ENCODE results near the gene MDM4. TPM values are rescaled to one million over a fixed set of nuclear protein-coding genes. Genes with fewer than 3 reads are reported as not detected.

MDM4 gene
- polyA plus RNA-seq, 2 of the 4 experiments (the other 2 are of a cell fraction), result 4.6 to 48.9 TPM

- TF ChIP-seq HOXA7 (CRISPR knock-in tag; IDR thresholded peaks at IDR 0.05) (no peak), SREBF2 (IDR thresholded peaks at IDR 0.05) (no peak), E2F6 (IDR thresholded peaks at IDR 0.05; ENCODE audit: borderline replicate concordance, low read depth) (no peak), TFCP2L1 (CRISPR knock-in tag; IDR thresholded peaks at IDR 0.05) (no peak), FOXS1 (CRISPR knock-in tag; IDR thresholded peaks at IDR 0.05) (no peak)
Measured at GRCh38 chr1:204563780-204564179, 47.6 kb downstream of the MDM4 start (continued).

- no peak for ATAC-seq
- H3K9me3 ChIP-seq, result no peaks in the 10 kb centered on the region
Measured at GRCh38 chr1:204564835-204565234, 48.6 kb downstream of the MDM4 start.

More at GRCh38 chr1:204564835-204565234, 48.6 kb downstream of the MDM4 start:
- 88% methylated on average over 4 of the region's 4 CpGs for WGBS (ENCODE audit: missing lambda C conversion rate)
- DNase-seq (ENCODE audit: low read depth in 1 of 2, low spot score in 1 of 2) (no peak), FAIRE-seq (no peak)
- Histone ChIP-seq H3K4me2 (no peak overlapping the region), H3K4me3 (no peak overlapping the region), H3K27ac (no peak overlapping the region), H3K4me1 (peaks cover 9% of the 10 kb centered on the region; the same call in 2 of the 3 replicates)
- TF ChIP-seq BHLHE40 (IDR thresholded peaks at IDR 0.05; ENCODE audit: low read depth, low read length) (no peak), CBX8 (IDR thresholded peaks at IDR 0.05) (no peak), HMGXB4 (CRISPR knock-in tag; IDR thresholded peaks at IDR 0.05; ENCODE audit: borderline replicate concordance) (no peak), RARB (CRISPR knock-in tag; IDR thresholded peaks at IDR 0.05) (no peak), MAX (IDR thresholded peaks at IDR 0.05) (no peak), CEBPB (IDR thresholded peaks at IDR 0.05) (no peak), HES2 (IDR thresholded peaks at IDR 0.05) (no peak), NFE2L2 (conservative IDR thresholded peaks at IDR 0.05; ENCODE audit: low read length) (no peak), PBX3 (IDR thresholded peaks at IDR 0.05) (no peak), NPAS2 (CRISPR knock-in tag; IDR thresholded peaks at IDR 0.05; ENCODE audit: borderline replicate concordance) (no peak), EHF (CRISPR knock-in tag; IDR thresholded peaks at IDR 0.05) (no peak), FOXS1 (CRISPR knock-in tag; IDR thresholded peaks at IDR 0.05) (no peak), TP53 (CRISPR knock-in tag; IDR thresholded peaks at IDR 0.05) (no peak), ZC3H11A (IDR thresholded peaks at IDR 0.05) (no peak), MAFK (IDR thresholded peaks at IDR 0.05; ENCODE audit: partially characterized antibody) (no peak), PHF8 (IDR thresholded peaks at IDR 0.05; ENCODE audit: borderline replicate concordance, low read depth) (no peak), RCOR1 (IDR thresholded peaks at IDR 0.05; ENCODE audit: low read depth, low read length) (no peak)
- ChIA-PET CTCF (interaction anchor here (0.8 to 26.0 kb wide), 39 partner anchors 11 to 425 kb away, joined by 3 to 591 read pairs (median 6); no protein-coding TSS in a partner anchor), POLR2A (interaction anchor here (2.5 kb wide), 1 partner anchor 242 kb away, joined by 17 read pairs; no protein-coding TSS in a partner anchor)

All from A549 (cell line).